ENCODE results near the gene ZBTB39.

DNA sequence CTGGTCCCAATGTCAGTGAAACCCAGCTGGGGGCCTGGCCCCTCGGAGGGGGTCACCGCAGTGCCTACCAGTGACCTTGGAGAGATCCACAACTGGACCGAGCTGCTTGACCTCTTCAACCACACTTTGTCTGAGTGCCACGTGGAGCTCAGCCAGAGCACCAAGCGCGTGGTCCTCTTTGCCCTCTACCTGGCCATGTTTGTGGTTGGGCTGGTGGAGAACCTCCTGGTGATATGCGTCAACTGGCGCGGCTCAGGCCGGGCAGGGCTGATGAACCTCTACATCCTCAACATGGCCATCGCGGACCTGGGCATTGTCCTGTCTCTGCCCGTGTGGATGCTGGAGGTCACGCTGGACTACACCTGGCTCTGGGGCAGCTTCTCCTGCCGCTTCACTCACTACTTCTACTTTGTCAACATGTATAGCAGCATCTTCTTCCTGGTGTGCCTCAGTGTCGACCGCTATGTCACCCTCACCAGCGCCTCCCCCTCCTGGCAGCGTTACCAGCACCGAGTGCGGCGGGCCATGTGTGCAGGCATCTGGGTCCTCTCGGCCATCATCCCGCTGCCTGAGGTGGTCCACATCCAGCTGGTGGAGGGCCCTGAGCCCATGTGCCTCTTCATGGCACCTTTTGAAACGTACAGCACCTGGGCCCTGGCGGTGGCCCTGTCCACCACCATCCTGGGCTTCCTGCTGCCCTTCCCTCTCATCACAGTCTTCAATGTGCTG is 11.0 kb downstream of the ZBTB39 start:
- TF ChIP-seq, protein P1, sequence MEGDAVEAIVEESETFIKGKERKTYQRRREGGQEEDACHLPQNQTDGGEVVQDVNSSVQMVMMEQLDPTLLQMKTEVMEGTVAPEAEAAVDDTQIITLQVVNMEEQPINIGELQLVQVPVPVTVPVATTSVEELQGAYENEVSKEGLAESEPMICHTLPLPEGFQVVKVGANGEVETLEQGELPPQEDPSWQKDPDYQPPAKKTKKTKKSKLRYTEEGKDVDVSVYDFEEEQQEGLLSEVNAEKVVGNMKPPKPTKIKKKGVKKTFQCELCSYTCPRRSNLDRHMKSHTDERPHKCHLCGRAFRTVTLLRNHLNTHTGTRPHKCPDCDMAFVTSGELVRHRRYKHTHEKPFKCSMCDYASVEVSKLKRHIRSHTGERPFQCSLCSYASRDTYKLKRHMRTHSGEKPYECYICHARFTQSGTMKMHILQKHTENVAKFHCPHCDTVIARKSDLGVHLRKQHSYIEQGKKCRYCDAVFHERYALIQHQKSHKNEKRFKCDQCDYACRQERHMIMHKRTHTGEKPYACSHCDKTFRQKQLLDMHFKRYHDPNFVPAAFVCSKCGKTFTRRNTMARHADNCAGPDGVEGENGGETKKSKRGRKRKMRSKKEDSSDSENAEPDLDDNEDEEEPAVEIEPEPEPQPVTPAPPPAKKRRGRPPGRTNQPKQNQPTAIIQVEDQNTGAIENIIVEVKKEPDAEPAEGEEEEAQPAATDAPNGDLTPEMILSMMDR (IDR thresholded peaks at IDR 0.05): no peak
- TF ChIP-seq EP300 (IDR thresholded peaks at IDR 0.05; ENCODE audit: borderline replicate concordance in 1 of 2, low read depth in 1 of 2, low read length in 1 of 2) (no peak), RFX5 (IDR thresholded peaks at IDR 0.05; ENCODE audit: low read length) (no peak)

Data from SK-N-SH (cell line).